ENCODE measurements around the gene MAP2K3. TPM values are rescaled to one million over a fixed set of nuclear protein-coding genes. Genes with fewer than 3 reads are reported as not detected.

MAP2K3 gene
- total and polyA plus RNA-seq, 8 donors = 22.6 to 101 (median 40.9) TPM

DNA sequence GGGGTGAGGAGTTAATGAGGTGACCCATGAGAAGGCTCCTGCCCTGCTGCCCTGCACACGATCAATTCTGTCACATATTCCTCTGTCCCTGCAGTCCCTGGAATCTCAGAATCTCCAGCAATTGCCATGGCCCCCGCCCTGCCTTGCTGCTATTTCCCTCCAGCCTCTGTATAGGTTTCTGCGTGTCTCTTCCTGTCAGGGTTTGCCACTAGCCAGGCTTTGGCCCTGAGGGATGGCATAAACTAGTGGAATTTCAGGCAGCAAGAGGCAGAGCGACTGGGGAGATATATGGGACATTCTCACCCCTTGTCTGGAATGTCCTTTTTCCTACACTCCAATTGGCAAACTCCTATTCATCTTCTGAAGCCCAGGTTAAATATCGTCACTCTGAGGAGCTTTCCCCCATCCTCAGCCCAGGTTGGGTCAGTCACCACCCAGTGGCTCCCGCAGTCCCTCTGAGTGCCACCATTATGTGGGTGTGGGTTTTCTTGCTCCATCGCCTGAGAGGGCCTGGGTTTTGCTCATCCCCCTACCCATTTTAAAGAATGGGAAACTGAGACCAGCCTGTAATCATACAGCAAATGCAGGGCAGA lies 15.8 kb upstream of the MAP2K3 start:
- H3K4me1 ChIP-seq = no peaks in the 10 kb centered on the region
- H3K9me3 ChIP-seq = no peaks in the 10 kb centered on the region
- no peaks in the 10 kb centered on the region for H3K27me3 ChIP-seq
- no peaks in the 10 kb centered on the region for H3K36me3 ChIP-seq
- DNase-seq = no peak
- 71 to 89% (median 73%) methylated on average over 7 of the region's 7 CpGs for WGBS, 5 donors
- no peak overlapping the region for H3K27ac ChIP-seq
- TF ChIP-seq EP300 (IDR thresholded peaks at IDR 0.05) (no peak), POLR2AphosphoS5 (IDR thresholded peaks at IDR 0.05) (no peak), POLR2A (IDR thresholded peaks at IDR 0.05) (no peak)
- TF ChIP-seq, protein P1, sequence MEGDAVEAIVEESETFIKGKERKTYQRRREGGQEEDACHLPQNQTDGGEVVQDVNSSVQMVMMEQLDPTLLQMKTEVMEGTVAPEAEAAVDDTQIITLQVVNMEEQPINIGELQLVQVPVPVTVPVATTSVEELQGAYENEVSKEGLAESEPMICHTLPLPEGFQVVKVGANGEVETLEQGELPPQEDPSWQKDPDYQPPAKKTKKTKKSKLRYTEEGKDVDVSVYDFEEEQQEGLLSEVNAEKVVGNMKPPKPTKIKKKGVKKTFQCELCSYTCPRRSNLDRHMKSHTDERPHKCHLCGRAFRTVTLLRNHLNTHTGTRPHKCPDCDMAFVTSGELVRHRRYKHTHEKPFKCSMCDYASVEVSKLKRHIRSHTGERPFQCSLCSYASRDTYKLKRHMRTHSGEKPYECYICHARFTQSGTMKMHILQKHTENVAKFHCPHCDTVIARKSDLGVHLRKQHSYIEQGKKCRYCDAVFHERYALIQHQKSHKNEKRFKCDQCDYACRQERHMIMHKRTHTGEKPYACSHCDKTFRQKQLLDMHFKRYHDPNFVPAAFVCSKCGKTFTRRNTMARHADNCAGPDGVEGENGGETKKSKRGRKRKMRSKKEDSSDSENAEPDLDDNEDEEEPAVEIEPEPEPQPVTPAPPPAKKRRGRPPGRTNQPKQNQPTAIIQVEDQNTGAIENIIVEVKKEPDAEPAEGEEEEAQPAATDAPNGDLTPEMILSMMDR (IDR thresholded peaks at IDR 0.05) = no peak
- intact Hi-C loops (cut with DNase I; ENCODE audit: low total_unique reads) = no loop called here
- no peak overlapping the region for H3K4me3 ChIP-seq

DNA sequence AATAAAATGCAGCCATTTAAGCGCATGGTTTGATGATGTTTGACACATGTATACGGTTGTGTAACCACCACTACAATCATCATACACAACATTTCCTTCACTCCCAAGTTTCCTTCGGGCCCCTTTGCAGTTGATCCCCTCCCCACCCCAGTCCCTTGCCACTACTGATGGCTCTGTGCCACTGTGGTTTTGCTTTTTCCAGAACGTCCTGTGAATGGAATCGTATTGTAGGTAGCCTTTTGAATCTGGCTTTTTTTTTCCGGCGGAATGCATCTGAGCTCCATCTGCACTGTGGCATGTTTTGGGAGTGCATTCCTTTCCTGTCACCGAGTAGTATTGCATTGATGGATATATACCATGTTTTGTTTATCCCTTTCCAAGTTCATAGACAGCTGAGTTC lies 15.1 kb upstream of the MAP2K3 start:
- Histone ChIP-seq H3K4me3 (no peak overlapping the region), H3K27ac (no peak overlapping the region), H3K36me3 (no peaks in the 10 kb centered on the region), H3K27me3 (no peaks in the 10 kb centered on the region), H3K4me1 (peaks cover 0 to under 1% (median 0%) of the 10 kb centered on the region in 4 donors), H3K9me3 (no peaks in the 10 kb centered on the region)
- DNase-seq = no peak
- intact Hi-C loops (cut with DNase I; ENCODE audit: low total_unique reads) = no loop called here
- TF ChIP-seq EP300 (IDR thresholded peaks at IDR 0.05) (no peak), POLR2AphosphoS5 (IDR thresholded peaks at IDR 0.05) (no peak), POLR2A (IDR thresholded peaks at IDR 0.05) (no peak)
- TF ChIP-seq, protein P1 (IDR thresholded peaks at IDR 0.05) = no peak
- WGBS, 5 donors = 50 to 59% (median 58%) methylated on average over 8 of the region's 8 CpGs

DNA sequence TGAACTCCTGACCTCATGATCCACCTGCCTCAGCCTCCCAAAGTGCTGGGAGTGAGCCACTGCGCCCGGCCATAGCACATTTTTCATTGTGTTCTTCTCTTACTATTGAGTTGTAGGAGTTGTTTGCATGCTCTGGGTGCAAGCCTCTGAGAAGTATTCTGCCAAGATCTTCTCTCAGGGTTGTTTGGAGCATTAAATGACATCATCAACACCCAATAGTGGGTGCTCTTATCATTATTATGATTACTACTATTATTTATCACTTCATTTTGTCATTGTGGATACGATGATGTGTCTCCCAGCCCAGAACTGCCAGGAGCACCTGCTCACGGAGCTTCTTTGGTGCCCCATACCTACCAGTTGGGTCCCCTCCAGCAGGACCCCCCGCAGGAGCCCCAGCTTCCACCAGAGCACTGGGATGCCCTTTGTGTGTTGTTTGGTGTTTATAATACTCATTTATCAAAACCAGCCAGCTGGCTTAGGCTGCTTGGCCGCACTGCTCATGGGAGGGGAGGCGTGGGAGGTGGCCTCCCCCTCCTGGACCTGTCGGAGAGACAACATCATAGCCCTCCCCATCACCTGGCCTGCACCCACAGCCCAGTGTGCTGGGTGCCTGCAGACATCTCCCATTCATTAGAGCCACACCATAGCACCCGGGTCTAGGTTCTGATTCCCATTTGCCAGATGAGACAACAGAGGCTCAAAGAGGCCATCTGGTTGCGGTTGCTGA lies 12.9 kb upstream of the MAP2K3 start:
- Histone ChIP-seq H3K36me3 (no peaks in the 10 kb centered on the region), H3K4me3 (no peak overlapping the region), H3K27me3 (no peaks in the 10 kb centered on the region), H3K4me1 (peaks cover 14 to 23% (median 18%) of the 10 kb centered on the region in 4 donors), H3K9me3 (no peaks in the 10 kb centered on the region), H3K27ac (no peak overlapping the region)
- intact Hi-C loops (cut with DNase I; ENCODE audit: low total_unique reads) = loop anchor here (10.0 kb wide), 1 partner anchor 147 kb away; the partner anchor contains the start of gene DHRS7B
- WGBS, 5 donors = 86 to 93% (median 93%) methylated on average over 8 to 10 of the region's 10 CpGs
- DNase-seq = no peak
- TF ChIP-seq POLR2AphosphoS5 (IDR thresholded peaks at IDR 0.05) = no peak
- TF ChIP-seq POLR2A (IDR thresholded peaks at IDR 0.05) = no peak
- TF ChIP-seq, protein P1 (IDR thresholded peaks at IDR 0.05) = no peak
- no peak for TF ChIP-seq EP300 (IDR thresholded peaks at IDR 0.05)

DNA sequence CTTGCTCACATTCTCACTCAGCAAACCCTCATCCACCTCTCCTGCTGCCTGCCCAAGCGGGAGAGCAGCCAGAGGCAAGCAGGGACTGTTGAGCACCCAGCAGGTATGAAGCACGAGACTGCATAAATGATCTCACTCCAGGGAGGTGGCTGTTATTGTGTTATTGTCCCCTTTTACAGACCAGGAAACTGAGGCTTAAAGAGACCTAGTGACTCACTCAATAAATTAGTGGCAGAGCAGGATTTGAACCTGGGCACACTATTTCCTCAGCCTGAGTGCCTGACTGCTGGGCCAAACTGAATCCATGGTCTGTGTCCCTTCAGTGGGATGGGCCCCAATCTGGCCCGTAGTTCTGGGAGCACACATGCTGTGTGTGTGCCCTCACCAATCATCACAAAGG lies 12.3 kb upstream of the MAP2K3 start:
- WGBS, 5 donors = 79 to 94% (median 91%) methylated on average over 3 of the region's 3 CpGs

More for the DNA sequence above, 12.3 kb upstream of the MAP2K3 start:
- H3K27me3 ChIP-seq = no peaks in the 10 kb centered on the region
- intact Hi-C loops (cut with DNase I; ENCODE audit: low total_unique reads) = loop anchor here (10.0 kb wide), 1 partner anchor 147 kb away; the partner anchor contains the start of gene DHRS7B
- H3K27ac ChIP-seq = no peak overlapping the region
- no peak for DNase-seq
- H3K4me3 ChIP-seq = no peak overlapping the region
- TF ChIP-seq POLR2AphosphoS5 (IDR thresholded peaks at IDR 0.05) (no peak), POLR2A (IDR thresholded peaks at IDR 0.05) (no peak), EP300 (IDR thresholded peaks at IDR 0.05) (no peak)
- TF ChIP-seq, protein P1 (IDR thresholded peaks at IDR 0.05) = no peak
- H3K36me3 ChIP-seq = no peaks in the 10 kb centered on the region
- H3K9me3 ChIP-seq = no peaks in the 10 kb centered on the region
- H3K4me1 ChIP-seq = peaks cover 14 to 27% (median 20%) of the 10 kb centered on the region in 4 donors

Data from stomach (tissue), 9 donors.